Measurements from ENCODE around the gene CCL28.

- TF ChIP-seq REST (IDR thresholded peaks at IDR 0.05; ENCODE audit: low read depth) (no peak), TAF1 (IDR thresholded peaks at IDR 0.05; ENCODE audit: low read depth) (no peak), CEBPB (IDR thresholded peaks at IDR 0.05) (no peak), YY1 (IDR thresholded peaks at IDR 0.05; ENCODE audit: low read depth) (no peak), EP300 (IDR thresholded peaks at IDR 0.05; ENCODE audit: borderline replicate concordance) (no peak), MAX (IDR thresholded peaks at IDR 0.05) (no peak), ZBTB7A (IDR thresholded peaks at IDR 0.05; ENCODE audit: low read depth) (no peak), TCF12 (IDR thresholded peaks at IDR 0.05; ENCODE audit: low read depth) (no peak)
Measured at GRCh38 chr5:43429016-43429415, 16.8 kb upstream of the CCL28 start.
